HepG2 (cell line): ENCODE measurements around the gene LIN28B. TPM values are rescaled to one million over a fixed set of nuclear protein-coding genes. Genes with fewer than 3 reads are reported as not detected.
"Not testable (repeated sequence)": the region's sequence is repeated elsewhere in the genome, so short reads cannot be mapped to it uniquely, and the experiment has no call there.

Experiments used
- ATAC-seq: fragments of 200-7000 bp; cut with Tn5 transposase; 3 replicates; pipeline ENCODE4 v1.9.1; 2020; ENCODE audit warnings: mild to moderate bottlenecking, moderate library complexity
- BruUV-seq: library from RNA; stranded (reverse); fragments of 400-500 nt; replicated peaks from 2 replicates; lab custom pipeline; 2021; lab: Mats Ljungman, UMichigan
- CTCF ChIA-PET: fragments of 300-600 bp; formaldehyde crosslinking; extraction: SDS; loops from one replicate; lab custom pipeline; 2021; ENCODE audit warnings: low total read pairs, inconsistent platforms, low intra/inter-chr PET ratio; lab: Yijun Ruan, JAX
- POLR2A ChIA-PET: fragments of 350-600 bp; sonication (Branson Sonifier 250); formaldehyde crosslinking; loops from one replicate; lab custom pipeline; 2020; ENCODE audit warnings: antibody characterized with exemption, inconsistent platforms; lab: Yijun Ruan, JAX
- DNase-seq: peaks from one replicate; pipeline ENCODE4 v3.0.0-alpha.2; 2015; ENCODE audit warnings: low spot score
- FAIRE-seq: peaks from 3 replicates; lab custom pipeline; 2011; peaks lifted over from hg19 to GRCh38; lab: Jason Lieb, UNC
- H2AFZ ChIP-seq: one replicate; pipeline ENCODE4 v1.6.1; 2011; ENCODE audit warnings: low read length, inconsistent platforms
- H3K27ac ChIP-seq: fragments of 300-600 bp; 3 replicates; pipeline ENCODE4 v1.8.0; 2011; ENCODE audit warnings: mixed run types, mild to moderate bottlenecking, mixed read lengths, low read length, inconsistent platforms; ENCODE audit not compliant: insufficient read depth; ENCODE audit errors: extremely low read length
- H3K27me3 ChIP-seq, 2 experiments: fragments of 200-600 bp in 1 of 2; 2 replicates in 1 of 2; 3 replicates in 1 of 2; pipeline versions ENCODE4 v1.6.0 to v1.8.0; 2011; ENCODE audit warnings: low read length in 2 of 2, mild to moderate bottlenecking in 2 of 2, moderate library complexity in 2 of 2, inconsistent platforms in 1 of 2; ENCODE audit not compliant: insufficient read depth in 2 of 2, control insufficient read depth in 1 of 2
- H3K36me3 ChIP-seq, 2 experiments: fragments of 200-600 bp in 1 of 2; replicated peaks in 1 of 2; 2 replicates in 1 of 2; 3 replicates in 1 of 2; pipeline versions ENCODE4 v1.5.1 to v1.8.0; 2011; ENCODE audit warnings: low read length in 2 of 2, inconsistent platforms in 1 of 2; ENCODE audit not compliant: insufficient read depth in 2 of 2, control insufficient read depth in 1 of 2
- H3K4me1 ChIP-seq: 2 replicates; pipeline ENCODE4 v1.5.1; 2012; ENCODE audit warnings: low read length, inconsistent platforms; ENCODE audit not compliant: insufficient read depth
- H3K4me2 ChIP-seq: 2 replicates; pipeline ENCODE4 v1.6.0; 2011; ENCODE audit warnings: low read depth, low read length, inconsistent platforms
- H3K4me3 ChIP-seq, 3 experiments: fragments of 200-600 bp in 1 of 3; sonication (generic), shearing (Covaris generic) in 1 of 3; replicated peaks in 1 of 3; 2 replicates each; pipeline ENCODE4 v1.5.1; 2011 to 2016; ENCODE audit warnings: low read length in 3 of 3, inconsistent platforms in 2 of 3, low read depth in 2 of 3, mild to moderate bottlenecking in 2 of 3, control low read depth in 1 of 3, mixed read lengths in 1 of 3; ENCODE audit not compliant: insufficient read depth in 1 of 3
- H3K79me2 ChIP-seq: one replicate; pipeline ENCODE4 v1.6.1; 2011; ENCODE audit warnings: low read length, inconsistent platforms; ENCODE audit not compliant: insufficient read depth
- H3K9ac ChIP-seq: 2 replicates; pipeline ENCODE4 v1.6.0; 2011; ENCODE audit warnings: mild to moderate bottlenecking, low read depth, low read length, inconsistent platforms; ENCODE audit not compliant: insufficient read depth
- H3K9me3 ChIP-seq: 2 replicates; pipeline ENCODE4 v1.5.1; 2012; ENCODE audit warnings: mild to moderate bottlenecking, low read length
- H4K20me1 ChIP-seq: 2 replicates; pipeline ENCODE4 v1.6.0; 2011; ENCODE audit warnings: inconsistent platforms, mild to moderate bottlenecking, low read length, moderate library complexity; ENCODE audit not compliant: insufficient read depth
- CEBPB ChIP-seq: IDR thresholded peaks from 2 replicates; pipeline ENCODE4 v1.6.1; 2011; ENCODE audit warnings: low read depth, low read length, improper control_type of control experiment, borderline replicate concordance
- CEBPG ChIP-seq: IDR thresholded peaks from 2 replicates; pipeline ENCODE4 v1.6.1; 2016
- DNMT3B ChIP-seq: conservative IDR thresholded peaks from 2 replicates; pipeline ENCODE4 v1.6.1; 2016; ENCODE audit warnings: missing biosample characterization, control low read depth
- TEAD3 ChIP-seq: optimal IDR thresholded peaks from 2 replicates; pipeline ENCODE3; 2016; ENCODE audit warnings: borderline replicate concordance
- ZFAT ChIP-seq: sonication (generic); formaldehyde crosslinking; conservative IDR thresholded peaks from 2 replicates; pipeline ENCODE4 v1.8.1; 2023; ENCODE audit warnings: missing genetic modification reagents, inconsistent platforms
- ZNF724P ChIP-seq: sonication (generic); formaldehyde crosslinking; IDR thresholded peaks from 2 replicates; pipeline ENCODE4 v1.8.0; 2022; ENCODE audit warnings: missing genetic modification reagents, borderline replicate concordance
- ZSCAN12 ChIP-seq: sonication (generic); formaldehyde crosslinking; IDR thresholded peaks from 2 replicates; pipeline ENCODE4 v1.9.0; 2021; ENCODE audit warnings: mild to moderate bottlenecking, missing genetic modification reagents
- WGBS: methylation state at CpG from one replicate; pipeline ENCODE4 v1.1.6; 2017; ENCODE audit warnings: low lambda C conversion rate; 5-methylcytosine and 5-hydroxymethylcytosine counted together
- in situ Hi-C: cut with HindIII; loops from 2 replicates; pipeline ENCODE4 v1.10.0; 2017; ENCODE audit warnings: low pct_unique_long_range_greater_than_20kb; ENCODE audit not compliant: extremely low pct_ligation_motif_present
- intact Hi-C: fragments of 100-400 bp; cut with micrococcal nuclease; formaldehyde crosslinking; loops from one replicate; pipeline ENCODE4 v1.10.0; 2022; ENCODE audit not compliant: unreplicated experiment
- polyA plus RNA-seq, 8 experiments: library from polyadenylated mRNA; depleted of rRNA in 3 of 8; stranded (reverse) in 7 of 8; unstranded in 1 of 8; fragments of >200 nt; fragmentation: Illumina TruSeq in 4 of 8; extraction: Trizol in 4 of 8; gene quantifications; 2 replicates each; pipeline versions ENCODE4 v1.2.1 to v1.2.3, GENCODE V29; 2011 to 2016; ENCODE audit warnings: low read depth in 4 of 8, missing spikeins in 1 of 8, mixed read lengths in 1 of 8; ENCODE audit not compliant: insufficient read depth in 1 of 8
- total RNA-seq, 5 experiments: library from RNA; depleted of rRNA; stranded (reverse); fragments of >200 nt; fragmentation: Illumina TruSeq; extraction: Trizol; gene quantifications; 2 replicates each; pipeline ENCODE4 v1.2.3, GENCODE V29; 2016; ENCODE audit warnings: low read depth in 1 of 5
- TF ChIP-seq, protein P1 (sequence below): sonication (generic); formaldehyde crosslinking; IDR thresholded peaks from 2 replicates; pipeline ENCODE4 v1.9.0; 2021; ENCODE audit warnings: missing genetic modification reagents, borderline replicate concordance

Gene LIN28B
- total and polyA plus RNA-seq, 2 of the 13 experiments (the other 11 are each of a cell fraction or from before 2014, with no cell fraction given), result 14.5 to 56.8 TPM

DNA sequence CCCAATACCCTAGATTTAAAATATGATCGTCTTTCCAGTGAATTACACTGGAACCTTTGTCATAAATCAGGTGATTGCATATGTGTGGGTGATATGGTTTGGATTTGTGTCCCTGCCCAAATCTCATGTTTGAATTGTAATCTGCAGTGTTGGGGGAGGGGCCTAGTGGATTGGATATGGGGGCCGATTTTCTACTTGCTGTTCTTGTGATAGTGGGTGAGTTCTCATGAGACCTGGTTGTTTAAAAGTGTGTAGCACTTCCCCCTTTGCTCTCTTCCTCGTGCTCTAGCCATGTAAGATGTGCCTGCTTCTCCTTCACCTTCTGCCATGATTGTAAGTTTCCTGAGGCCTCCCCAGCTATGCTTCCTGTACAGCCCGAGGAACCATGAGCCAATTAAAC, 29.0 kb downstream of the LIN28B start:
- peaks cover 26% of the 10 kb centered on the region for H3K79me2 ChIP-seq
- H3K9me3 ChIP-seq, H2AFZ ChIP-seq, intact Hi-C loops, POLR2A ChIA-PET, H3K36me3 ChIP-seq, H3K27ac ChIP-seq, in situ Hi-C loops, ATAC-seq, DNase-seq, H3K4me3 ChIP-seq, FAIRE-seq, BruUV-seq, H3K27me3 ChIP-seq, H3K9ac ChIP-seq, H4K20me1 ChIP-seq, H3K4me1 ChIP-seq, CTCF ChIA-PET, H3K4me2 ChIP-seq: not testable (repeated sequence)
- 91% methylated on average over 4 of the region's 4 CpGs for WGBS

DNA sequence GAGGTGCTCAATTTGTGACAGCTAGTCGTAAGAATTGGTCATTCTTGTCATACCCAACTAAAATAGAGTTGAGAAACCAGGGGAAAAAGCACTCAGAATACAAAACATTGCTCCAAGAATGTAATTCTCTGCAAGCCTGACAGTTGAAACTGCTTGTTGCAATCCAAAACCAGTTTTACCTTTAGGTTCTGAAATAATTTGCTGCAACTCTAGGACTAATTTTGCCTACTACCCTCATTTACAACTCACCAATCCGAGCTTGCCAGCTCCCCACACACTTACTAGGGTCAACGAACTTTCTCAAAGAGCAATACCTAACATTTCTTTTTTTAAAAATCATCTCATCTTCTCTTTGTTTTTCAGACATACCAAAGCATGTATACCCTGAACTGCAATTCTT, 29.7 kb downstream of the LIN28B start:
- no peaks in the 10 kb centered on the region for H3K27me3 ChIP-seq
- H4K20me1 ChIP-seq, result no peaks in the 10 kb centered on the region
- ATAC-seq, result no peak
- H2AFZ ChIP-seq, result no peak overlapping the region
- no peak for DNase-seq
- no peaks in the 10 kb centered on the region for H3K9me3 ChIP-seq
- H3K4me2 ChIP-seq, result no peak overlapping the region
- no TSS peak for BruUV-seq
- H3K36me3 ChIP-seq, result no peaks in the 10 kb centered on the region; a peak in 1 of 5 replicates
- WGBS, result 82% methylated on average over 3 of the region's 3 CpGs
- H3K27ac ChIP-seq, result no peak overlapping the region
- intact Hi-C loops, result no loop called here
- no peak overlapping the region for H3K4me3 ChIP-seq
- TF ChIP-seq ZFAT (peak; percentile 91; the same call in 1 of the 2 replicates), DNMT3B (CRISPR knock-in tag) (no peak)
- no peak overlapping the region for H3K9ac ChIP-seq
- in situ Hi-C loops, result no loop called here
- POLR2A ChIA-PET, result no interaction called here
- FAIRE-seq, result no peak
- H3K79me2 ChIP-seq, result peaks cover 25% of the 10 kb centered on the region
- CTCF ChIA-PET, result no interaction called here
- H3K4me1 ChIP-seq, result no peaks in the 10 kb centered on the region

DNA sequence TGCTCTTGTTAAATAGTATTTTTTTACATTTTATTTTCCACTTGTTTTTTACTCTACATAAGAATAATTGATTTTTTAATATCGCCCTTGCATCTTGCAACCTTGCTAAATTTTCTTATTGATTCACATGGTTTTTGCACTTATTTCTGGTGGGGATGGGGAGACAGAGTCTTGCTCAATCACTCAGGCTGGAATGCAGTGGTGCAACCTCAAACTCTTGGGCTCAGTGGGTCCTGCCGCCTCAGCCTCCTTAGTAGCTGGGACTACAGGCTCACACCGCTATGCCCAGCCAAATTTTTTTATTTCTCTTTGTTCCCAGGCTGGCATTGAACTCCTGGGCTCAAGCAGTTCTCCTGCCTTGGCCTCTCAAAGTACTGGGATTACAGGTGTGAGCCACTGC, 30.3 kb downstream of the LIN28B start:
- Histone ChIP-seq H3K27ac (no peak overlapping the region), H3K4me1 (no peaks in the 10 kb centered on the region), H3K79me2 (peaks cover 23% of the 10 kb centered on the region), H3K9ac (no peak overlapping the region), H3K27me3 (no peaks in the 10 kb centered on the region), H2AFZ (no peak overlapping the region), H3K4me2 (no peak overlapping the region), H4K20me1 (no peaks in the 10 kb centered on the region), H3K9me3 (no peaks in the 10 kb centered on the region), H3K36me3 (no peaks in the 10 kb centered on the region; a peak in 2 of 5 replicates), H3K4me3 (no peak overlapping the region)
- ATAC-seq, result no peak
- DNase-seq, result no peak
- CTCF ChIA-PET, result no interaction called here
- POLR2A ChIA-PET, result no interaction called here
- in situ Hi-C loops (no loop called here), intact Hi-C loops (no loop called here)
- WGBS, result 84% methylated on average over 3 of the region's 3 CpGs
- peak; percentile 46 for FAIRE-seq
- BruUV-seq, result no TSS peak
- peak; percentile 72 for TF ChIP-seq CEBPB
- no peak for TF ChIP-seq ZSCAN12
- no peak for TF ChIP-seq ZNF724P (CRISPR knock-in tag)
- TF ChIP-seq CEBPG (CRISPR knock-in tag), result peak; percentile 56; the same call in 1 of the 2 replicates
- TF ChIP-seq, protein P1, sequence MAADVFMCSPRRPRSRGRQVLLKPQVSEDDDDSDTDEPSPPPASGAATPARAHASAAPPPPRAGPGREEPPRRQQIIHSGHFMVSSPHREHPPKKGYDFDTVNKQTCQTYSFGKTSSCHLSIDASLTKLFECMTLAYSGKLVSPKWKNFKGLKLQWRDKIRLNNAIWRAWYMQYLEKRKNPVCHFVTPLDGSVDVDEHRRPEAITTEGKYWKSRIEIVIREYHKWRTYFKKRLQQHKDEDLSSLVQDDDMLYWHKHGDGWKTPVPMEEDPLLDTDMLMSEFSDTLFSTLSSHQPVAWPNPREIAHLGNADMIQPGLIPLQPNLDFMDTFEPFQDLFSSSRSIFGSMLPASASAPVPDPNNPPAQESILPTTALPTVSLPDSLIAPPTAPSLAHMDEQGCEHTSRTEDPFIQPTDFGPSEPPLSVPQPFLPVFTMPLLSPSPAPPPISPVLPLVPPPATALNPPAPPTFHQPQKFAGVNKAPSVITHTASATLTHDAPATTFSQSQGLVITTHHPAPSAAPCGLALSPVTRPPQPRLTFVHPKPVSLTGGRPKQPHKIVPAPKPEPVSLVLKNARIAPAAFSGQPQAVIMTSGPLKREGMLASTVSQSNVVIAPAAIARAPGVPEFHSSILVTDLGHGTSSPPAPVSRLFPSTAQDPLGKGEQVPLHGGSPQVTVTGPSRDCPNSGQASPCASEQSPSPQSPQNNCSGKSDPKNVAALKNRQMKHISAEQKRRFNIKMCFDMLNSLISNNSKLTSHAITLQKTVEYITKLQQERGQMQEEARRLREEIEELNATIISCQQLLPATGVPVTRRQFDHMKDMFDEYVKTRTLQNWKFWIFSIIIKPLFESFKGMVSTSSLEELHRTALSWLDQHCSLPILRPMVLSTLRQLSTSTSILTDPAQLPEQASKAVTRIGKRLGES (CRISPR knock-in tag), result no peak
- peak; percentile 30 for TF ChIP-seq TEAD3
